Measurements from ENCODE around the gene PXDN.

PXDN gene

GRCh38 chr2:1791006-1791605 lies 46.8 kb upstream of the PXDN start:
- H3K23ac ChIP-seq (ENCODE audit: low read length): no peak overlapping the region
- no peak overlapping the region for H3K4me3 ChIP-seq (ENCODE audit: low read length)
- no peaks in the 10 kb centered on the region for H3K36me3 ChIP-seq (ENCODE audit: control insufficient read depth, insufficient read depth, low read length)
- no peak overlapping the region for H3K9ac ChIP-seq (ENCODE audit: low read length)
- H2BK5ac ChIP-seq (ENCODE audit: low read length): no peak overlapping the region
- H2BK120ac ChIP-seq (ENCODE audit: low read depth, low read length): no peak overlapping the region
- H3K4ac ChIP-seq (ENCODE audit: low read depth, low read length): no peak overlapping the region
- H3K79me1 ChIP-seq (ENCODE audit: low read length): no peaks in the 10 kb centered on the region
- no peak overlapping the region for H3K18ac ChIP-seq (ENCODE audit: low read length)
- H3K79me2 ChIP-seq (ENCODE audit: control insufficient read depth, insufficient read depth, low read length): no peaks in the 10 kb centered on the region
- no CpG with 5 or more reads among the region's 6 CpGs for WGBS (ENCODE audit: extremely low coverage, insufficient coverage, low lambda C conversion rate)
- no peak overlapping the region for H4K5ac ChIP-seq (ENCODE audit: low read length)
- H3K56ac ChIP-seq (ENCODE audit: low read length): no peak overlapping the region
- H2AK5ac ChIP-seq (ENCODE audit: low read length): no peak overlapping the region
- no peaks in the 10 kb centered on the region for H3K4me1 ChIP-seq (ENCODE audit: control insufficient read depth, low read depth, low read length)
- no peaks in the 10 kb centered on the region for H3K27me3 ChIP-seq (ENCODE audit: insufficient read depth, low read length, poor library complexity)
- no peak overlapping the region for H3K4me2 ChIP-seq (ENCODE audit: low read length)
- H2BK15ac ChIP-seq (replicated peaks; ENCODE audit: low read depth): no peak overlapping the region
- DNase-seq: no peak
- H3K27ac ChIP-seq (ENCODE audit: low read depth, low read length): no peak overlapping the region
- H4K8ac ChIP-seq (ENCODE audit: low read depth, low read length): no peak overlapping the region

GRCh38 chr2:1790473-1790872 lies 46.2 kb upstream of the PXDN start:
- Histone ChIP-seq H2AK5ac (ENCODE audit: low read length) (no peak overlapping the region), H3K27ac (ENCODE audit: low read depth, low read length) (no peak overlapping the region), H3K36me3 (ENCODE audit: control insufficient read depth, insufficient read depth, low read length) (no peaks in the 10 kb centered on the region), H3K4me1 (ENCODE audit: control insufficient read depth, low read depth, low read length) (no peaks in the 10 kb centered on the region), H3K4me3 (ENCODE audit: low read length) (no peak overlapping the region), H3K79me2 (ENCODE audit: control insufficient read depth, insufficient read depth, low read length) (no peaks in the 10 kb centered on the region), H3K23ac (ENCODE audit: low read length) (no peak overlapping the region), H2BK120ac (ENCODE audit: low read depth, low read length) (no peak overlapping the region), H3K4ac (ENCODE audit: low read depth, low read length) (no peak overlapping the region), H2BK5ac (ENCODE audit: low read length) (no peak overlapping the region), H3K18ac (ENCODE audit: low read length) (no peak overlapping the region), H3K9ac (ENCODE audit: low read length) (no peak overlapping the region), H2BK15ac (replicated peaks; ENCODE audit: low read depth) (no peak overlapping the region), H4K5ac (ENCODE audit: low read length) (no peak overlapping the region), H3K27me3 (ENCODE audit: insufficient read depth, low read length, poor library complexity) (no peaks in the 10 kb centered on the region), H4K8ac (ENCODE audit: low read depth, low read length) (no peak overlapping the region), H3K79me1 (ENCODE audit: low read length) (no peaks in the 10 kb centered on the region), H3K56ac (ENCODE audit: low read length) (no peak overlapping the region), H3K4me2 (ENCODE audit: low read length) (no peak overlapping the region)
- no peak for DNase-seq
- WGBS (ENCODE audit: extremely low coverage, insufficient coverage, low lambda C conversion rate): no CpG with 5 or more reads among the region's 6 CpGs

DNA sequence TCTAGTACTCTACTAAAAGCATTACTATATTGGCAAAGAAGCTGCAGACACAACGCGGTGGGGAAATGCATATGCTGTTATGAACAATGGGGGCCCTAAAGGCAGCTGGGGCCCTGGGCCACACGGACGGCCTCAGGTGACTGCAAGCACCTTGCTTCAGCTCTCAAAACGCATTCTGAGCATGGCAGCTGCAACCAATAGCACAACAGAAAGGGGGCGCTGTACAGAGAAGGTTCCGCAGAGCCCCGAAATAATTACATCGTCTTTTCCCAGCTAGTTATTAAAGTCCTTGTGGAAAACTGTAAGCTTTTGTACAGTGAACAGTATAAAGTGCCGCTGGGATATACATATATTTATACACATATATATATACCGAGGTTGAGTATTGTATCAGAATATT lies 45.3 kb upstream of the PXDN start:
- no peak overlapping the region for H2AK5ac ChIP-seq (ENCODE audit: low read length)
- H3K79me2 ChIP-seq (ENCODE audit: control insufficient read depth, insufficient read depth, low read length): no peaks in the 10 kb centered on the region
- no peak overlapping the region for H4K8ac ChIP-seq (ENCODE audit: low read depth, low read length)
- no peaks in the 10 kb centered on the region for H3K79me1 ChIP-seq (ENCODE audit: low read length)
- H3K4me2 ChIP-seq (ENCODE audit: low read length): no peak overlapping the region
- H3K4me3 ChIP-seq (ENCODE audit: low read length): no peak overlapping the region
- H3K36me3 ChIP-seq (ENCODE audit: control insufficient read depth, insufficient read depth, low read length): no peaks in the 10 kb centered on the region
- no peak overlapping the region for H3K56ac ChIP-seq (ENCODE audit: low read length)
- H2BK15ac ChIP-seq (replicated peaks; ENCODE audit: low read depth): no peak overlapping the region
- H3K27ac ChIP-seq (ENCODE audit: low read depth, low read length): no peak overlapping the region
- H3K4me1 ChIP-seq (ENCODE audit: control insufficient read depth, low read depth, low read length): no peaks in the 10 kb centered on the region
- H3K18ac ChIP-seq (ENCODE audit: low read length): no peak overlapping the region
- WGBS (ENCODE audit: extremely low coverage, insufficient coverage, low lambda C conversion rate): no CpG with 5 or more reads among the region's 11 CpGs
- H3K27me3 ChIP-seq (ENCODE audit: insufficient read depth, low read length, poor library complexity): no peaks in the 10 kb centered on the region
- DNase-seq: no peak
- no peak overlapping the region for H4K5ac ChIP-seq (ENCODE audit: low read length)
- no peak overlapping the region for H2BK120ac ChIP-seq (ENCODE audit: low read depth, low read length)
- no peak overlapping the region for H3K4ac ChIP-seq (ENCODE audit: low read depth, low read length)
- H2BK5ac ChIP-seq (ENCODE audit: low read length): no peak overlapping the region
- H3K23ac ChIP-seq (ENCODE audit: low read length): no peak overlapping the region
- H3K9ac ChIP-seq (ENCODE audit: low read length): no peak overlapping the region

GRCh38 chr2:1788478-1788959 lies 44.2 kb upstream of the PXDN start:
- WGBS (ENCODE audit: extremely low coverage, insufficient coverage, low lambda C conversion rate): no CpG with 5 or more reads among the region's 18 CpGs
- H2AK5ac ChIP-seq (ENCODE audit: low read length): no peak overlapping the region

DNA sequence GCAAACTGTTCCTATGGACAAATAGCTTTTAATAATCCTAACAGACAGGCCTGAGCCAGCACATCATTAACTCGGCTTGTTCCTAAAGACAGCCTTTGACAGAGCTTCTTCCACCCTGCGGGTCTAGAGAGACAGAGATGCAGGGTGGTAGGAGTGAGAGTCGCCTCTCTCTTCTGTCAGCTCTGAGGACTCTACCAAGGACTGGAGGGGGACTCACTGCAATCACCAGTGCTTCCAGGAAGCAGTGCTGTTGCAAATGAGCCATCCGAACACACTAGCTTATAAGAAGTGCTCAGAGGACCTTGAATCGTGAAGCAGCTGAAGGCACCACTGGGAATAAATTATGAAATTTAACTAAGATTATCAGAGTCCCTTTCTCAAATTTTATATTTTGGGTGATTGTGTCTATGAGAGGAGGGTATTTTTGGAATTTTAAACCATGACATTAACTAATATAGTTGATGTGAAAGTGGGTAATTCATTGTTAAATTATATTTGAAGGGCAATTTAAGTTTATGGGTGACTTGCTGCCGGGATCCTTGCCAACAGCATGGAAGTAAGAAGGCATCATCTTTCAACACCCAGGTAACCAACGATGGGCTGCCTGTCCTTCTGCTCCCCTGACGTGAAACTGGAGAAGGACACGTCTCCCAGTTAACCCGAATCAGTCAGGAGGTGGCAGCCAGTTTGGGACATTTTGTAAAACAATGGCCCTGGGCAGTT lies 43.6 kb upstream of the PXDN start:
- H3K4ac ChIP-seq (ENCODE audit: low read depth, low read length): no peak overlapping the region
- no peaks in the 10 kb centered on the region for H3K79me1 ChIP-seq (ENCODE audit: low read length)
- H4K5ac ChIP-seq (ENCODE audit: low read length): no peak overlapping the region
- H3K56ac ChIP-seq (ENCODE audit: low read length): no peak overlapping the region
- no peak overlapping the region for H2AK5ac ChIP-seq (ENCODE audit: low read length)
- H3K4me1 ChIP-seq (ENCODE audit: control insufficient read depth, low read depth, low read length): no peaks in the 10 kb centered on the region
- no peak overlapping the region for H4K8ac ChIP-seq (ENCODE audit: low read depth, low read length)
- H3K18ac ChIP-seq (ENCODE audit: low read length): no peak overlapping the region
- H3K27me3 ChIP-seq (ENCODE audit: insufficient read depth, low read length, poor library complexity): no peaks in the 10 kb centered on the region
- no peak overlapping the region for H3K4me2 ChIP-seq (ENCODE audit: low read length)
- no peaks in the 10 kb centered on the region for H3K36me3 ChIP-seq (ENCODE audit: control insufficient read depth, insufficient read depth, low read length)
- H3K9ac ChIP-seq (ENCODE audit: low read length): no peak overlapping the region
- H3K4me3 ChIP-seq (ENCODE audit: low read length): no peak overlapping the region
- DNase-seq: no peak
- H3K79me2 ChIP-seq (ENCODE audit: control insufficient read depth, insufficient read depth, low read length): no peaks in the 10 kb centered on the region
- no CpG with 5 or more reads among the region's 10 CpGs for WGBS (ENCODE audit: extremely low coverage, insufficient coverage, low lambda C conversion rate)
- no peak overlapping the region for H2BK5ac ChIP-seq (ENCODE audit: low read length)
- H2BK15ac ChIP-seq (replicated peaks; ENCODE audit: low read depth): no peak overlapping the region
- H2BK120ac ChIP-seq (ENCODE audit: low read depth, low read length): no peak overlapping the region
- H3K27ac ChIP-seq (ENCODE audit: low read depth, low read length): no peak overlapping the region
- H3K23ac ChIP-seq (ENCODE audit: low read length): no peak overlapping the region

More at GRCh38 chr2:1788478-1788959, 44.2 kb upstream of the PXDN start:
- no peaks in the 10 kb centered on the region for H3K36me3 ChIP-seq (ENCODE audit: control insufficient read depth, insufficient read depth, low read length)
- no peak overlapping the region for H4K5ac ChIP-seq (ENCODE audit: low read length)
- H3K4me2 ChIP-seq (ENCODE audit: low read length): no peak overlapping the region
- DNase-seq: no peak
- no peak overlapping the region for H3K56ac ChIP-seq (ENCODE audit: low read length)
- H3K27me3 ChIP-seq (ENCODE audit: insufficient read depth, low read length, poor library complexity): no peaks in the 10 kb centered on the region
- H3K27ac ChIP-seq (ENCODE audit: low read depth, low read length): no peak overlapping the region
- H3K9ac ChIP-seq (ENCODE audit: low read length): no peak overlapping the region
- no peak overlapping the region for H2BK15ac ChIP-seq (replicated peaks; ENCODE audit: low read depth)
- H3K4me1 ChIP-seq (ENCODE audit: control insufficient read depth, low read depth, low read length): no peaks in the 10 kb centered on the region
- H3K79me2 ChIP-seq (ENCODE audit: control insufficient read depth, insufficient read depth, low read length): no peaks in the 10 kb centered on the region
- H2BK5ac ChIP-seq (ENCODE audit: low read length): no peak overlapping the region
- no peak overlapping the region for H3K4ac ChIP-seq (ENCODE audit: low read depth, low read length)
- H3K18ac ChIP-seq (ENCODE audit: low read length): no peak overlapping the region
- H3K23ac ChIP-seq (ENCODE audit: low read length): no peak overlapping the region
- H4K8ac ChIP-seq (ENCODE audit: low read depth, low read length): no peak overlapping the region
- no peaks in the 10 kb centered on the region for H3K79me1 ChIP-seq (ENCODE audit: low read length)
- no peak overlapping the region for H2BK120ac ChIP-seq (ENCODE audit: low read depth, low read length)
- H3K4me3 ChIP-seq (ENCODE audit: low read length): no peak overlapping the region

All from mesendoderm (in vitro differentiated cells).